Measurements from ENCODE around the gene TFIP11.

The TFIP11 gene

DNA sequence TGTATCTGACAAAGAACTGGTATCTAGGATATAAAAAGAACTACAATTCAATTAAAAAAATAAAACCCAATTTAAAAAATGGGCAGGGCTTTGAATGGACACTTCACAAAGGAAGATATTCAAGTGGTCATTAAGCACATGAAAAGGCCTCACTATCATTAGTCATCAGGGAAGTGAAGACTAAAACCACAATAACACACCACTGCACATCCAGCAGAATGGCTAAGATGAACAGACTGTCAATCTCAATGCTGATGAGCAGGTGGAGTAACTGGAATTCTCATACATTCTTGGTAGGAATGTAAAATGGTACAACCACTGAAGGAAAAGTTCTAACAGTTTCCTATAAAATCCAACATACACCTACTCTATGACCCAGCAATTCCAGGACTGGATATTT lies 37.6 kb downstream of the TFIP11 start:
- no peak overlapping the region for H3K4me2 ChIP-seq (ENCODE audit: low read length)
- no peaks in the 10 kb centered on the region for H3K9me3 ChIP-seq (ENCODE audit: control insufficient read depth, low read length)
- H3K27ac ChIP-seq, result no peak overlapping the region
- no peak overlapping the region for H3K9ac ChIP-seq
- TF ChIP-seq, protein P1, sequence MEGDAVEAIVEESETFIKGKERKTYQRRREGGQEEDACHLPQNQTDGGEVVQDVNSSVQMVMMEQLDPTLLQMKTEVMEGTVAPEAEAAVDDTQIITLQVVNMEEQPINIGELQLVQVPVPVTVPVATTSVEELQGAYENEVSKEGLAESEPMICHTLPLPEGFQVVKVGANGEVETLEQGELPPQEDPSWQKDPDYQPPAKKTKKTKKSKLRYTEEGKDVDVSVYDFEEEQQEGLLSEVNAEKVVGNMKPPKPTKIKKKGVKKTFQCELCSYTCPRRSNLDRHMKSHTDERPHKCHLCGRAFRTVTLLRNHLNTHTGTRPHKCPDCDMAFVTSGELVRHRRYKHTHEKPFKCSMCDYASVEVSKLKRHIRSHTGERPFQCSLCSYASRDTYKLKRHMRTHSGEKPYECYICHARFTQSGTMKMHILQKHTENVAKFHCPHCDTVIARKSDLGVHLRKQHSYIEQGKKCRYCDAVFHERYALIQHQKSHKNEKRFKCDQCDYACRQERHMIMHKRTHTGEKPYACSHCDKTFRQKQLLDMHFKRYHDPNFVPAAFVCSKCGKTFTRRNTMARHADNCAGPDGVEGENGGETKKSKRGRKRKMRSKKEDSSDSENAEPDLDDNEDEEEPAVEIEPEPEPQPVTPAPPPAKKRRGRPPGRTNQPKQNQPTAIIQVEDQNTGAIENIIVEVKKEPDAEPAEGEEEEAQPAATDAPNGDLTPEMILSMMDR (IDR thresholded peaks at IDR 0.05), result no peak
- no peaks in the 10 kb centered on the region for H3K4me1 ChIP-seq
- no peaks in the 10 kb centered on the region for H3K36me3 ChIP-seq (ENCODE audit: control insufficient read depth, insufficient read depth, low read length)
- H3K4me3 ChIP-seq (ENCODE audit: low read depth, low read length), result no peak overlapping the region
- H2AFZ ChIP-seq, result no peak overlapping the region
- H3K27me3 ChIP-seq (ENCODE audit: control insufficient read depth, insufficient read depth, low read length), result no peaks in the 10 kb centered on the region
- no peaks in the 10 kb centered on the region for H3K79me2 ChIP-seq

DNA sequence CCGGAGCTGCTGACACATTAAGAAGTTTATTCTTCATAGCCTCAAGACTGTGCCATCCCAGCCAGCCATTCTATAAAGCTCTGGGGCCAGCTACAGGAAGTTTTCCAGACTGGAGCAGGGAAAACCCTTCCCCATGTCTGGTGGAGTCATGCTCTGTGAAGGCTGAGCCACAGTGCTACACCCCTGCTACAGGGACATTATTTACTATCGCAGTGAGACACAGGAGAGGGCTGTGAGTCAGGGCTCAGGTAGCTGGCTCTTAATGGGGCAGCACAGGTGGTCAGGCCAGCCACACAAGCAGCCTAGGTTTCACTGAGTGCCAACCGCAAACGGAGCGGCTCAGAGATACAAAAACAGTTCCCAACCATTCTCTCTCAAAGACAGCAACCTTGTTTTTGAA lies 40.8 kb downstream of the TFIP11 start:
- no peak overlapping the region for H2AFZ ChIP-seq
- no peaks in the 10 kb centered on the region for H3K4me1 ChIP-seq
- no peak overlapping the region for H3K9ac ChIP-seq
- TF ChIP-seq, protein P1 (IDR thresholded peaks at IDR 0.05), result no peak
- no peak overlapping the region for H3K4me3 ChIP-seq (ENCODE audit: low read depth, low read length)
- H3K9me3 ChIP-seq (ENCODE audit: control insufficient read depth, low read length), result no peaks in the 10 kb centered on the region
- no peaks in the 10 kb centered on the region for H3K79me2 ChIP-seq
- H3K27ac ChIP-seq, result no peak overlapping the region
- H3K27me3 ChIP-seq (ENCODE audit: control insufficient read depth, insufficient read depth, low read length), result no peaks in the 10 kb centered on the region
- H3K4me2 ChIP-seq (ENCODE audit: low read length), result no peak overlapping the region
- no peaks in the 10 kb centered on the region for H3K36me3 ChIP-seq (ENCODE audit: control insufficient read depth, insufficient read depth, low read length)

DNA sequence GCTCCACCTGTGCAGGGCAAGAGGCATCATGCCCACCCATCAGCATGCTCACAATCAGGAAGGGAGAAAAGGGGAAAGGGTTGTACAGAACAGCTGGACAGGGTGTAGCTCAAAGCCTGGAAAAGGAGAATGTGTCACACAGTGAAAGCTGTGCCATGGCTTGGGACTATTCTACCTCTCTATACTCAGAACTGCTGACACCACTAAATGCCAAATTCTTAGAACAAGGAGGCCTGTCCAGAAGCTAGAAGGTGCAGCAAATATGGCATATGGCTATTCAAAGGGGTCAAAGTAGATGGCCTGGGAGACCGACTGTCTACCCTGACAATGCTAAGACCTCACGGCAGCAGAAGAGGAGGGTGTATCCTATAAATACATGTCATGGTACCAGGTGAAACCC lies 41.5 kb downstream of the TFIP11 start:
- H3K27ac ChIP-seq, result no peak overlapping the region
- H3K27me3 ChIP-seq (ENCODE audit: control insufficient read depth, insufficient read depth, low read length), result no peaks in the 10 kb centered on the region
- no peaks in the 10 kb centered on the region for H3K79me2 ChIP-seq
- no peak overlapping the region for H3K4me2 ChIP-seq (ENCODE audit: low read length)
- TF ChIP-seq, protein P1 (IDR thresholded peaks at IDR 0.05), result no peak
- no peaks in the 10 kb centered on the region for H3K36me3 ChIP-seq (ENCODE audit: control insufficient read depth, insufficient read depth, low read length)
- H2AFZ ChIP-seq, result no peak overlapping the region
- no peak overlapping the region for H3K4me3 ChIP-seq (ENCODE audit: low read depth, low read length)
- H3K9ac ChIP-seq, result no peak overlapping the region
- no peaks in the 10 kb centered on the region for H3K9me3 ChIP-seq (ENCODE audit: control insufficient read depth, low read length)
- no peaks in the 10 kb centered on the region for H3K4me1 ChIP-seq

DNA sequence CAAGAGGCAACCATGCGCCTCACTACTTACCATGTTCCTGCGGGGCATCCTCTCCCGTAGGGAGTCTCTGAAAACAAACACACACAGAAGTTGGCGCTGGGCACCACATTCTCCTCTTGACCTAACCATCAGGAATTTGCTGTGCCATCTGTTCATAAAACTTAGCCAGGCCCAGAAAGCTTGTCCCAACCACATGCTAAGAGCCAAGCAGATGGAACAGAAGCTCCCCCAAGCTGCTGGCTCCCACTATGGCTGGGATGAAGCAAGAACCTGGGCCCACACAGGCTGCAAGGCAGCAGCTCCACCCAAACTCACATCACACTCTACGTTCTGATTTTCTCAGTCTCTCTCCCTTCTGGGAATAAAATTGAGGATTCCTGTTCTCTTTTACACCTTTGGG lies 46.1 kb downstream of the TFIP11 start:
- no peaks in the 10 kb centered on the region for H3K36me3 ChIP-seq (ENCODE audit: control insufficient read depth, insufficient read depth, low read length)
- TF ChIP-seq, protein P1 (IDR thresholded peaks at IDR 0.05), result no peak
- no peak overlapping the region for H3K27ac ChIP-seq
- no peaks in the 10 kb centered on the region for H3K4me1 ChIP-seq
- no peaks in the 10 kb centered on the region for H3K9me3 ChIP-seq (ENCODE audit: control insufficient read depth, low read length)
- H3K9ac ChIP-seq, result no peak overlapping the region
- no peak overlapping the region for H3K4me2 ChIP-seq (ENCODE audit: low read length)
- H3K79me2 ChIP-seq, result no peaks in the 10 kb centered on the region
- no peak overlapping the region for H2AFZ ChIP-seq
- no peak overlapping the region for H3K4me3 ChIP-seq (ENCODE audit: low read depth, low read length)
- H3K27me3 ChIP-seq (ENCODE audit: control insufficient read depth, insufficient read depth, low read length), result no peaks in the 10 kb centered on the region

DNA sequence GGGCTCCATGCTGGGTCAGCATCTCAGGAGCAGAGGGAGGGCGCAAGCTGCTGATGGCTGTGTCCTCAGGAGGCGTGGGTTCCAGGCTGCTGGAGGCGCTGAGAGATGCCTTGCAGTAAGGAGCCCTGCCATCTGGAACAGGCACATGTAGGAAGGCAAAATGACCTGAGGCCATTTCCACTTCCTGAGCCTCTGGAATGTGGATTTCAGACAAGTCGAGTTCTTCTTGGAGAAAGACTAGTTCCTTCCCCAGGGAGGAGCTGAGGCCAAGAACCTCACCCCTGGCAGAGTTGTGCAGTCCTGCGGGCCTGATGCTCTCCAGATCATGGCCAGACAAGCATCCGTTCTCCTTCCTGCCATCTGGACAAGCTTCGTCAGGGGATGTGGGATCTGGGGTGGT lies 48.0 kb downstream of the TFIP11 start:
- no peak overlapping the region for H3K27ac ChIP-seq
- no peak overlapping the region for H3K4me3 ChIP-seq (ENCODE audit: low read depth, low read length)
- H3K4me1 ChIP-seq, result no peaks in the 10 kb centered on the region
- H3K36me3 ChIP-seq (ENCODE audit: control insufficient read depth, insufficient read depth, low read length), result no peaks in the 10 kb centered on the region
- no peak overlapping the region for H3K4me2 ChIP-seq (ENCODE audit: low read length)
- H3K79me2 ChIP-seq, result no peaks in the 10 kb centered on the region
- H3K9me3 ChIP-seq (ENCODE audit: control insufficient read depth, low read length), result no peaks in the 10 kb centered on the region
- TF ChIP-seq, protein P1 (IDR thresholded peaks at IDR 0.05), result no peak
- H3K9ac ChIP-seq, result no peak overlapping the region
- no peak overlapping the region for H2AFZ ChIP-seq
- H3K27me3 ChIP-seq (ENCODE audit: control insufficient read depth, insufficient read depth, low read length), result no peaks in the 10 kb centered on the region
